Hematopoietic multipotent progenitor cell treated with erythropoietin and hydrocortisone succinate and interleukin-3 and kit ligand, for 4 days (in vitro differentiated cells): Measurements from ENCODE around the gene MYO15B.

Experiments
- DNase-seq: peaks from one replicate; pipeline ENCODE4 v3.0.0-alpha.2; 2015

The MYO15B gene

GRCh38 chr17:75670868-75671267 is 83.3 kb downstream of the MYO15B start:
- DNase-seq, result no peak

GRCh38 chr17:75672011-75672410 is 84.4 kb downstream of the MYO15B start:
- DNase-seq, result no peak

- no peak for DNase-seq
Observed at GRCh38 chr17:75673487-75673886, 85.9 kb downstream of the MYO15B start.
